ENCODE measurements around the gene CANX.
"Not testable (repeated sequence)": the region's sequence is repeated elsewhere in the genome, so short reads cannot be mapped to it uniquely, and the experiment has no call there.

The CANX gene

GRCh38 chr5:179679014-179679674 is 19.6 kb upstream of the CANX start:
- Histone ChIP-seq H4K20me1 (ENCODE audit: insufficient read depth, low read length) (no peaks in the 10 kb centered on the region), H3K9ac (ENCODE audit: low read length) (peak overlapping the region; percentile 90), H3F3A (ENCODE audit: insufficient read depth, low read length) (peaks cover 4% of the 10 kb centered on the region; the same call in 1 of the 2 replicates), H3K36me3 (ENCODE audit: insufficient read depth, low read length) (no peaks in the 10 kb centered on the region; the same call in 1 of the 2 replicates), H3K4me1 (ENCODE audit: insufficient read depth, low read length, severe bottlenecking) (peaks cover 19% of the 10 kb centered on the region), H2AFZ (ENCODE audit: low read length) (no peak overlapping the region), H3K27ac (ENCODE audit: low read depth, low read length, poor library complexity, severe bottlenecking) (no peak overlapping the region), H3K79me2 (ENCODE audit: insufficient read depth, low read length) (no peaks in the 10 kb centered on the region), H3K27me3 (ENCODE audit: insufficient read depth, low read length) (no peaks in the 10 kb centered on the region), H3K9me3 (ENCODE audit: low read length) (no peaks in the 10 kb centered on the region), H3K9me2 (ENCODE audit: low read depth, low read length) (no peaks in the 10 kb centered on the region), H3K4me2 (ENCODE audit: low read length) (peak overlapping the region; percentile 78), H3K4me3 (ENCODE audit: low read depth, low read length, poor library complexity, severe bottlenecking) (peak overlapping the region; percentile 83)
- TF ChIP-seq CTCF (IDR thresholded peaks at IDR 0.05; ENCODE audit: low read length): no peak
- TF ChIP-seq EZH2 (IDR thresholded peaks at IDR 0.05; ENCODE audit: borderline replicate concordance, low read length): no peak

DNA sequence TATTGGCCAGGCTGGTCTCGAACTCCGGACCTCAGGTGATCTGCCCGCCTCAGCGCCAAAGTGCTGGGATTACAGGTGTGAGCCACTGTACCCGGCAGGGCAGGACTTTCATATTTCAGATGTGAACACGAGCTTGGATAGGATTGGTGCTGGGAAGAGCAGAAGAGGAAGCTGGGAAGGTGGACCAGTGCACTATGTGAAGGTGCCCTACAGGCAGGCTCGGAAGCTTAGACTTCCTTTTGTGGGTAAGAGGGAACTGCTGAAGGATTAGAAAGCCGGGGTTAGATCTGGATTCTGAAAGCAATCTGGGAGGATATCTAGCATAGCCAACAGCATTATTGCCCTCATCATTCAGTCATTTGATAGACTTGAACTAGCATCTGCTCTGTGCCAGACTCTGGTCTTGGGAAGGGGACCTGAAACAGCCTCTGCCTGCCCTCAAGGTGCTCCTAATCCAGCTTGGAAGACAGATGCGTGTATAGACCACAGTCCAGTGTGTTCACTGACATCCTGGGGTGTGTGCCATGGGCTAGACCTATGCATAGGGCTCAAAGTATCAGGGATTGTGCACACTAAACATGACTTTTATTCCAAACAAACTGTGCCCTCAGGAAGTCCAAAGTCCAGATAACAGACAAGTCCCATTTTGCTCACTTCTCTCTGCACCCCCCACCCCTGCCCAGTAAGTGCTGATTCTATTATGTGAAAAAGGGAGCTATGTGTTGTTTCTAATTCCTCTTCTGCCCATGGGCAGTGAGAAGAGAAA is 18.6 kb upstream of the CANX start:
- H3K36me3 ChIP-seq (ENCODE audit: insufficient read depth, low read length): no peaks in the 10 kb centered on the region; the same call in 1 of the 2 replicates
- no peaks in the 10 kb centered on the region for H3K9me3 ChIP-seq (ENCODE audit: low read length)
- no peak overlapping the region for H3K9ac ChIP-seq (ENCODE audit: low read length)
- TF ChIP-seq CTCF (IDR thresholded peaks at IDR 0.05; ENCODE audit: low read length): no peak
- no peak for TF ChIP-seq EZH2 (IDR thresholded peaks at IDR 0.05; ENCODE audit: borderline replicate concordance, low read length)
- no peaks in the 10 kb centered on the region for H3K27me3 ChIP-seq (ENCODE audit: insufficient read depth, low read length)
- peaks cover 4% of the 10 kb centered on the region; the same call in 1 of the 2 replicates for H3F3A ChIP-seq (ENCODE audit: insufficient read depth, low read length)
- H3K4me2 ChIP-seq (ENCODE audit: low read length): no peak overlapping the region
- no peak overlapping the region for H3K27ac ChIP-seq (ENCODE audit: low read depth, low read length, poor library complexity, severe bottlenecking)
- no peaks in the 10 kb centered on the region for H4K20me1 ChIP-seq (ENCODE audit: insufficient read depth, low read length)
- no peak overlapping the region for H2AFZ ChIP-seq (ENCODE audit: low read length)
- peaks cover 19% of the 10 kb centered on the region for H3K4me1 ChIP-seq (ENCODE audit: insufficient read depth, low read length, severe bottlenecking)
- no peak overlapping the region for H3K4me3 ChIP-seq (ENCODE audit: low read depth, low read length, poor library complexity, severe bottlenecking)
- H3K9me2 ChIP-seq (ENCODE audit: low read depth, low read length): no peaks in the 10 kb centered on the region
- no peaks in the 10 kb centered on the region for H3K79me2 ChIP-seq (ENCODE audit: insufficient read depth, low read length)

GRCh38 chr5:179680780-179681401 is 17.9 kb upstream of the CANX start, which contains the start of gene CBY3:
CBY3 (minus strand) TSS chr5:179681034; CDS start chr5:179680918, 116 bp downstream.
- peaks cover 2% of the 10 kb centered on the region; the same call in 1 of the 2 replicates for H3F3A ChIP-seq (ENCODE audit: insufficient read depth, low read length)
- H3K4me2 ChIP-seq (ENCODE audit: low read length): no peak within 1 kb of the TSS
- H3K27ac ChIP-seq (ENCODE audit: low read depth, low read length, poor library complexity, severe bottlenecking): no peak within 1 kb of the TSS
- H3K9ac ChIP-seq (ENCODE audit: low read length): no peak within 1 kb of the TSS
- H3K79me2 ChIP-seq (ENCODE audit: insufficient read depth, low read length): no peaks in the 10 kb centered on the region
- H4K20me1 ChIP-seq (ENCODE audit: insufficient read depth, low read length): no peaks in the 10 kb centered on the region
- no peak within 1 kb of the TSS for H3K4me3 ChIP-seq (ENCODE audit: low read depth, low read length, poor library complexity, severe bottlenecking)
- H3K9me2 ChIP-seq (ENCODE audit: low read depth, low read length): no peaks in the 10 kb centered on the region
- no peaks in the 10 kb centered on the region for H3K36me3 ChIP-seq (ENCODE audit: insufficient read depth, low read length)
- no peak for TF ChIP-seq EZH2 (IDR thresholded peaks at IDR 0.05; ENCODE audit: borderline replicate concordance, low read length)
- TF ChIP-seq CTCF (IDR thresholded peaks at IDR 0.05; ENCODE audit: low read length): no peak
- H2AFZ ChIP-seq (ENCODE audit: low read length): no peak within 1 kb of the TSS
- no peaks in the 10 kb centered on the region for H3K9me3 ChIP-seq (ENCODE audit: low read length)
- peaks cover 19% of the 10 kb centered on the region for H3K4me1 ChIP-seq (ENCODE audit: insufficient read depth, low read length, severe bottlenecking)
- H3K27me3 ChIP-seq (ENCODE audit: insufficient read depth, low read length): no peaks in the 10 kb centered on the region

DNA sequence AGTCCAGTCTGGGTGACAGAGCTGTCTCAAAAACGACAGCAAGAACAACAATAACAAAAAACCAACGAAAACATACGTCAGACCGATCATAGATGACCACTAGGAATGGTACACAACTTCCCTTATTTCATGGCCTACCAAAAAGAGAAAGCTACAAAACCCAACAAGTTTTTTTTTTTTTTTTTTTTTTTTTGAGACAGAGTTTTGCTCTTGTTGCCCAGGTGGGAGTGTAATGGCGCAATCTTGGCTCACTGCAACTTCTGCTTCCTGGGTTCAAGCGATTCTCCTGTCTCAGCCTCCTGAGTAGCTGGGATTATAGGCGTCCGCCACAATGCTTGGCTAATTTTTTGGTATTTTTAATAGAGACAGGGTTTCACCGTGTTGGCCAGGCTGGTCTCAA is 9.6 kb upstream of the CANX start:
- not testable (repeated sequence) for H3K4me3 ChIP-seq (ENCODE audit: low read depth, low read length, poor library complexity, severe bottlenecking); H3K4me2 ChIP-seq (ENCODE audit: low read length); H3K9me3 ChIP-seq (ENCODE audit: low read length); H3K9me2 ChIP-seq (ENCODE audit: low read depth, low read length); H3K4me1 ChIP-seq (ENCODE audit: insufficient read depth, low read length, severe bottlenecking); H3K27ac ChIP-seq (ENCODE audit: low read depth, low read length, poor library complexity, severe bottlenecking); H3K36me3 ChIP-seq (ENCODE audit: insufficient read depth, low read length); H3K27me3 ChIP-seq (ENCODE audit: insufficient read depth, low read length); H3K9ac ChIP-seq (ENCODE audit: low read length); H4K20me1 ChIP-seq (ENCODE audit: insufficient read depth, low read length); H3K79me2 ChIP-seq (ENCODE audit: insufficient read depth, low read length); H2AFZ ChIP-seq (ENCODE audit: low read length); H3F3A ChIP-seq (ENCODE audit: insufficient read depth, low read length)

Data from OCI-LY1 (cell line).